Testis (tissue), 3 donors: ENCODE data around the gene ZSWIM2. TPM values are rescaled to one million over a fixed set of nuclear protein-coding genes. Genes with fewer than 3 reads are reported as not detected.
"Not testable (repeated sequence)": the region's sequence is repeated elsewhere in the genome, so short reads cannot be mapped to it uniquely, and the experiment has no call there.

Source experiments
- DNase-seq: peaks from one replicate; pipeline ENCODE4 v3.0.0-alpha.2; 2019
- H3K27ac ChIP-seq, 2 donors: fragments of 200-600 bp; sonication (generic); one replicate each; pipeline ENCODE4 v1.5.1; 2019
- H3K27me3 ChIP-seq: fragments of 200-600 bp; sonication (generic); one replicate; pipeline ENCODE4 v1.5.1; 2019
- H3K36me3 ChIP-seq: fragments of 200-600 bp; sonication (generic); one replicate; pipeline ENCODE4 v1.5.1; 2017; ENCODE audit warnings: low read depth; ENCODE audit errors: missing control alignments
- H3K4me1 ChIP-seq: fragments of 200-600 bp; sonication (generic); one replicate; pipeline ENCODE4 v1.5.1; 2019
- H3K4me3 ChIP-seq, 2 donors: fragments of 200-600 bp; sonication (generic); one replicate each; pipeline ENCODE4 v1.5.1; 2017 to 2019
- H3K9me3 ChIP-seq: fragments of 200-600 bp; sonication (generic); one replicate; pipeline ENCODE4 v1.5.1; 2017
- CTCF ChIP-seq, 3 experiments: fragments of 450-650 bp in 2 of 3; fragments of 200-600 bp in 1 of 3; sonication (generic) in 1 of 3; IDR thresholded peaks; one replicate each; pipeline ENCODE4 v1.5.1; 2016 to 2019; ENCODE audit warnings: antibody characterized with exemption in 3 of 3, mild to moderate bottlenecking in 2 of 3, moderate library complexity in 1 of 3
- POLR2A ChIP-seq: fragments of 450-650 bp; IDR thresholded peaks from one replicate; pipeline ENCODE4 v1.6.1; 2017; ENCODE audit warnings: antibody characterized with exemption, mild to moderate bottlenecking, moderate library complexity
- WGBS, 2 donors: methylation state at CpG; one replicate each; pipeline ENCODE4 v1.1.5; 2018; 5-methylcytosine and 5-hydroxymethylcytosine counted together
- intact Hi-C: fragments of 100-400 bp; cut with DNase I; formaldehyde crosslinking; loops from one replicate; pipeline ENCODE4 v1.15.1; 2023; ENCODE audit warnings: low total_unique reads
- polyA plus RNA-seq: library from polyadenylated mRNA; stranded (reverse); fragments of 350-450 nt; fragmentation: Illumina TruSeq; extraction: RNeasy Lipid Tissue Mini Kit (QIAGEN cat#74804); gene quantifications from one replicate; pipeline ENCODE4 v1.2.3, GENCODE V29; 2014; ENCODE audit warnings: low read depth, low replicate concordance; ENCODE audit not compliant: insufficient read depth
- total RNA-seq, 2 donors: library from RNA; depleted of rRNA; stranded (reverse); fragments of >200 nt; gene quantifications; one replicate each; pipeline ENCODE4 v1.2.3, GENCODE V29; 2016

ZSWIM2 gene
- total and polyA plus RNA-seq, 3 donors from 2014 or later, result 5.0 to 11.2 (median 7.9) TPM

DNA sequence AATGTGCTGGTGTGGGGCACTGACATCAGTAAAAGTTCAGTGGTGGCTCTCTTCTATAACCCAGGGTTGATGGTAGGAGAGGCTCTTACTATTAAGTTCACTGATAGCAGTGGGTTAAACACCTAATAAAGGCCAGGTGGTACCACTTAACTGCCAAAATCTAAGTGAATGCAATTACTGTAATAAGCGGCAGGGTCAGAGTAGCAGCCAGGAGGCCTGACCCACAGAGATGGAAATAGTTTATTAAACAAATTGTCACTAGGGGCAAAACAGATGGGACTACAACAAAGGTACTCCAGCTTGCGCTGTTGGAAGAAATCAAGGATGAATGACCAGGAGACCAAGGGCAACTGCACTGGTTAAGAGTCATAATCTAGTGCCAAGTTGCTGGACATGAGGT is 26.6 kb downstream of the ZSWIM2 start:
- Histone ChIP-seq H3K27ac (no peak overlapping the region), H3K4me3 (no peak overlapping the region), H3K27me3 (no peaks in the 10 kb centered on the region), H3K36me3 (no peaks in the 10 kb centered on the region), H3K9me3 (no peaks in the 10 kb centered on the region), H3K4me1 (no peaks in the 10 kb centered on the region)
- no peak for DNase-seq
- TF ChIP-seq CTCF (IDR thresholded peaks at IDR 0.05) (no peak), POLR2A (no peak)
- intact Hi-C loops, result no loop called here
- 87 to 92% methylated on average over 2 of the region's 2 CpGs for WGBS, 2 donors

GRCh38 chr2:186820303-186820702 is 28.7 kb downstream of the ZSWIM2 start:
- no peaks in the 10 kb centered on the region for H3K27me3 ChIP-seq
- 78 to 85% methylated on average over 7 of the region's 7 CpGs for WGBS, 2 donors
- H3K4me1 ChIP-seq, result no peaks in the 10 kb centered on the region
- TF ChIP-seq CTCF (IDR thresholded peaks at IDR 0.05), result no peak
- no peak for TF ChIP-seq POLR2A
- DNase-seq, result no peak
- H3K27ac ChIP-seq, result no peak overlapping the region
- no peaks in the 10 kb centered on the region for H3K9me3 ChIP-seq
- no peak overlapping the region for H3K4me3 ChIP-seq
- H3K36me3 ChIP-seq, result no peaks in the 10 kb centered on the region
- intact Hi-C loops, result no loop called here

GRCh38 chr2:186811760-186812159 is 37.2 kb downstream of the ZSWIM2 start:
- H3K9me3 ChIP-seq, H3K4me3 ChIP-seq, H3K27ac ChIP-seq, intact Hi-C loops, H3K36me3 ChIP-seq, H3K4me1 ChIP-seq, H3K27me3 ChIP-seq, DNase-seq: not testable (repeated sequence)
- WGBS, 2 donors, result 89 to 90% methylated on average over 6 of the region's 6 CpGs

GRCh38 chr2:186806591-186806990 is 42.4 kb downstream of the ZSWIM2 start:
- Histone ChIP-seq H3K36me3 (no peaks in the 10 kb centered on the region), H3K4me3 (no peak overlapping the region), H3K27me3 (no peaks in the 10 kb centered on the region), H3K27ac (no peak overlapping the region), H3K4me1 (no peaks in the 10 kb centered on the region), H3K9me3 (no peaks in the 10 kb centered on the region)
- intact Hi-C loops, result no loop called here
- WGBS, 2 donors, result 95 to 100% methylated on average over 1 of the region's 1 CpG
- DNase-seq, result no peak
- TF ChIP-seq POLR2A, result no peak
- TF ChIP-seq CTCF (IDR thresholded peaks at IDR 0.05), result no peak

- intact Hi-C loops, H3K36me3 ChIP-seq, H3K27me3 ChIP-seq, H3K4me1 ChIP-seq, H3K27ac ChIP-seq, DNase-seq, H3K9me3 ChIP-seq, H3K4me3 ChIP-seq: not testable (repeated sequence)
- 92 to 96% methylated on average over 1 of the region's 1 CpG for WGBS, 2 donors
These were observed 50.4 kb downstream of the ZSWIM2 start for GRCh38 chr2:186798604-186799003.

DNA sequence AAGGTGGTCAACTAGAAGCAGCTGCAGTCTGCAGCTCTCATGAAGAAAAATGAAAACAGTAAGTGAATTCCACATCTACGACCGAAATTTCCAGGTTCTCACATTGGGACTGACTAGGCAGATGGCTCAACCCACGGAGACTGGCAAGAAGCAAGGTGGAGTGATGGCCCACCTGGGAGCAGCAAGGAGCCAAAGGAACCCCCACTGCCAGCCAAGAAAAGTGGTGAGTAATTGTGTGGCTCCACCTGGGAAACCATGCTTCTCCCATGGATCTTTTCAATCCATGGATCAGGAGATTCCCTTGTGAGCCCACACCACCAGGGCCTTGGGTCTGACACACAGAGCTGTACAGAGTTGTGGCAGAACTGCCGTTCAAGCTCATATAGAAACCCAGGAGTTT is 64.0 kb downstream of the ZSWIM2 start:
- Histone ChIP-seq H3K4me3 (no peak overlapping the region), H3K27me3 (no peaks in the 10 kb centered on the region), H3K4me1 (no peaks in the 10 kb centered on the region), H3K27ac (no peak overlapping the region), H3K9me3 (no peaks in the 10 kb centered on the region), H3K36me3 (no peaks in the 10 kb centered on the region)
- intact Hi-C loops, result no loop called here
- 80 to 86% methylated on average over 3 to 4 of the region's 4 CpGs for WGBS, 2 donors
- TF ChIP-seq CTCF (IDR thresholded peaks at IDR 0.05) (no peak), POLR2A (no peak)
- DNase-seq, result no peak
